Panc1 (cell line): ENCODE measurements around the gene USH1G. TPM values are rescaled to one million over a fixed set of nuclear protein-coding genes. Genes with fewer than 3 reads are reported as not detected.

Experiments
- ATAC-seq: fragments of 200-7000 bp; cut with Tn5 transposase; 2 replicates; pipeline ENCODE4 v1.9.1; 2020; ENCODE audit warnings: mild to moderate bottlenecking, moderate library complexity
- BruUV-seq: library from RNA; stranded (reverse); fragments of 400-500 nt; replicated peaks from 2 replicates; lab custom pipeline; 2021; lab: Mats Ljungman, UMichigan
- CTCF ChIA-PET: fragments of 300-600 bp; sonication (Branson Sonifier 250); formaldehyde crosslinking; loops from one replicate; lab custom pipeline; 2022; ENCODE audit warnings: antibody characterized with exemption; lab: Charles Lee
- POLR2A ChIA-PET: fragments of 300-600 bp; sonication (Branson Sonifier 250); formaldehyde crosslinking; loops from one replicate; lab custom pipeline; 2022; ENCODE audit warnings: antibody characterized with exemption; lab: Charles Lee
- DNase-seq: peaks from one replicate; pipeline ENCODE4 v3.0.0-alpha.2; 2010; ENCODE audit warnings: low read depth, low spot score
- H3K27ac ChIP-seq: 2 replicates; pipeline ENCODE4 v1.5.1; 2011; ENCODE audit warnings: mild to moderate bottlenecking, low read length, inconsistent platforms
- H3K27me3 ChIP-seq: fragments of 200-500 bp; sonication (Bioruptor generic); 2 replicates; pipeline ENCODE4 v1.6.0; 2014; ENCODE audit warnings: low read length, inconsistent platforms; ENCODE audit not compliant: control insufficient read depth, insufficient read depth
- H3K36me3 ChIP-seq: fragments of 200-500 bp; sonication (Bioruptor generic); 2 replicates; pipeline ENCODE4 v1.5.1; 2014; ENCODE audit warnings: inconsistent platforms, mild to moderate bottlenecking, low read length, moderate library complexity; ENCODE audit not compliant: control insufficient read depth, insufficient read depth
- H3K4me1 ChIP-seq: 2 replicates; pipeline ENCODE4 v1.5.1; 2011; ENCODE audit warnings: inconsistent platforms, mild to moderate bottlenecking, low read length, moderate library complexity; ENCODE audit not compliant: control insufficient read depth, insufficient read depth
- H3K4me3 ChIP-seq, 2 experiments: 2 replicates each; pipeline ENCODE4 v1.5.1; 2011 to 2012; ENCODE audit warnings: low read depth in 2 of 2, low read length in 2 of 2, mild to moderate bottlenecking in 2 of 2, inconsistent platforms in 1 of 2, moderate library complexity in 1 of 2
- H3K9me3 ChIP-seq: fragments of 200-500 bp; sonication (Bioruptor generic); 2 replicates; pipeline ENCODE4 v1.5.1; 2014; ENCODE audit warnings: low read depth, mild to moderate bottlenecking, inconsistent platforms, low read length, moderate library complexity; ENCODE audit not compliant: control insufficient read depth, insufficient read depth
- CTCF ChIP-seq: fragments of 450-650 bp; IDR thresholded peaks from 2 replicates; pipeline ENCODE4 v1.5.1; 2017; ENCODE audit warnings: mild to moderate bottlenecking
- POLR2AphosphoS5 ChIP-seq: IDR thresholded peaks from 2 replicates; pipeline ENCODE4 v1.6.1; 2012; ENCODE audit warnings: mild to moderate bottlenecking, low read depth, low read length, moderate library complexity
- REST ChIP-seq, 2 experiments: IDR thresholded peaks; 2 replicates each; pipeline ENCODE4 v1.6.1; 2011 to 2012; ENCODE audit warnings: low read depth in 2 of 2, control low read depth in 1 of 2, low read length in 1 of 2, mild to moderate bottlenecking in 1 of 2, moderate library complexity in 1 of 2; ENCODE audit not compliant: insufficient read depth in 1 of 2
- SIN3A ChIP-seq: IDR thresholded peaks from 2 replicates; pipeline ENCODE4 v1.6.1; 2012; ENCODE audit warnings: low read depth, mild to moderate bottlenecking, low read length, moderate library complexity, borderline replicate concordance; ENCODE audit not compliant: insufficient read depth
- TCF7L2 ChIP-seq: IDR thresholded peaks from 2 replicates; pipeline ENCODE4 v1.6.1; 2011; ENCODE audit warnings: mild to moderate bottlenecking, low read depth, low read length, inconsistent platforms
- in situ Hi-C: cut with HindIII; loops from 2 replicates; pipeline ENCODE4 v1.10.0; 2016; ENCODE audit warnings: low sequenced_read_pairs, low pct_unique_long_range_greater_than_20kb
- intact Hi-C: fragments of 100-400 bp; cut with micrococcal nuclease; formaldehyde crosslinking; loops from one replicate; pipeline ENCODE4 v1.10.0; 2022; ENCODE audit not compliant: unreplicated experiment
- total RNA-seq: library from RNA; stranded (reverse); gene quantifications from one replicate; pipeline ENCODE4 v1.2.1, GENCODE V29; 2021; ENCODE audit not compliant: unreplicated experiment

USH1G gene
- total RNA-seq, 1 experiment from 2014 or later, result not detected

- Histone ChIP-seq H3K4me3 (no peak overlapping the region), H3K27ac (no peak overlapping the region), H3K27me3 (peaks cover 16% of the 10 kb centered on the region), H3K9me3 (no peaks in the 10 kb centered on the region), H3K4me1 (peaks cover 4% of the 10 kb centered on the region; the same call in 1 of the 2 replicates), H3K36me3 (peaks cover 5% of the 10 kb centered on the region; the same call in 1 of the 2 replicates)
- in situ Hi-C loops (no loop called here), intact Hi-C loops (no loop called here)
- ATAC-seq (no peak), DNase-seq (no peak)
- TF ChIP-seq POLR2AphosphoS5 (no peak), REST (IDR thresholded peaks at IDR 0.05; ENCODE audit: insufficient read depth in 1 of 2, low read depth in 2 of 2, low read length in 1 of 2) (no peak), SIN3A (no peak), CTCF (no peak), TCF7L2 (no peak)
- CTCF ChIA-PET, result interaction anchor here (2.6 to 3.4 kb wide), 2 partner anchors 36 to 41 kb away, joined by 30 to 41 read pairs; no protein-coding TSS in a partner anchor
- BruUV-seq, result no TSS peak
- POLR2A ChIA-PET, result no interaction called here
Observed at GRCh38 chr17:74920642-74921025, 2.4 kb downstream of the USH1G start.

GRCh38 chr17:74920306-74920620 is 2.8 kb downstream of the USH1G start:
- BruUV-seq, result no TSS peak
- in situ Hi-C loops (no loop called here), intact Hi-C loops (no loop called here)
- CTCF ChIA-PET, result interaction anchor here (2.6 to 3.4 kb wide), 2 partner anchors 37 to 41 kb away, joined by 30 to 41 read pairs; no protein-coding TSS in a partner anchor
- peaks cover 13% of the 10 kb centered on the region; the same call in 1 of the 2 replicates for H3K27me3 ChIP-seq
- H3K36me3 ChIP-seq, result peaks cover 5% of the 10 kb centered on the region; the same call in 1 of the 2 replicates
- ATAC-seq (no peak), DNase-seq (no peak)
- TF ChIP-seq TCF7L2 (no peak), POLR2AphosphoS5 (no peak), REST (IDR thresholded peaks at IDR 0.05; ENCODE audit: insufficient read depth in 1 of 2, low read depth in 2 of 2, low read length in 1 of 2) (no peak), SIN3A (no peak), CTCF (no peak)
- no peak overlapping the region for H3K4me3 ChIP-seq
- POLR2A ChIA-PET, result no interaction called here
- no peak overlapping the region for H3K27ac ChIP-seq
- H3K9me3 ChIP-seq, result no peaks in the 10 kb centered on the region
- peaks cover 4% of the 10 kb centered on the region; the same call in 1 of the 2 replicates for H3K4me1 ChIP-seq
